HG03558 (cell line): Measurements from ENCODE around the gene HPD.

Experiments used
- ATAC-seq: cut with Tn5 transposase; IDR thresholded peaks from one replicate; pipeline ENCODE4 v1.9.1; 2021; ENCODE audit warnings: moderate number of reproducible peaks; ENCODE audit not compliant: unreplicated experiment; ENCODE audit errors: extremely low read depth

Gene HPD

DNA sequence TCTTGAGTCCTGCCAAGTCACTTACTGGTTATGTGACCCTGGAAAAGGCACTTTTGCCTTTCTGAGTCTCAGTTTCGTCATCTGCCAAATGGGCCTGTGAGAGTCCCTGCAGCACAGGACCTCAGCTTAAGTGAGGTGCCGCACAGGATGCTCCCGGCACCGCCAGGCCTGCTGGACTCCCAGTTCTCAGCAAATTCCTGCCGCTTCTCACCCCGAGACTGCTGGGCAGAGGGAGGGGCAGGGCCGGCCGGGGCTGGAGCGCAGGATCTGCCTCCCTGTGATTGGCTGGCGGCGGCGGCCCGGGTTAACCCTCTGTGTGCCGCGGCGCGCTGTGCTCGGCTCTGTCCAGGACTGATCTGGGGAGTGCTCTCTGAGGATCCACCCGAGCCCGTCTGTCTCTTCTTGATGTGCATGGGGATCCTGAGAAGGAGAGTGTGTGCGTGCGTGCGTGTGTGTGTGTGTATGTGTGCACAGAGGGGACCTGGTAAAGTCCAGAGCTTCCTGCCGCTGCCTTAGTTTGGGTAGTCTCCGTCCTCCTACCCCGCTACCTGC lies 46.3 kb downstream of the HPD start:
- ATAC-seq = no peak

DNA sequence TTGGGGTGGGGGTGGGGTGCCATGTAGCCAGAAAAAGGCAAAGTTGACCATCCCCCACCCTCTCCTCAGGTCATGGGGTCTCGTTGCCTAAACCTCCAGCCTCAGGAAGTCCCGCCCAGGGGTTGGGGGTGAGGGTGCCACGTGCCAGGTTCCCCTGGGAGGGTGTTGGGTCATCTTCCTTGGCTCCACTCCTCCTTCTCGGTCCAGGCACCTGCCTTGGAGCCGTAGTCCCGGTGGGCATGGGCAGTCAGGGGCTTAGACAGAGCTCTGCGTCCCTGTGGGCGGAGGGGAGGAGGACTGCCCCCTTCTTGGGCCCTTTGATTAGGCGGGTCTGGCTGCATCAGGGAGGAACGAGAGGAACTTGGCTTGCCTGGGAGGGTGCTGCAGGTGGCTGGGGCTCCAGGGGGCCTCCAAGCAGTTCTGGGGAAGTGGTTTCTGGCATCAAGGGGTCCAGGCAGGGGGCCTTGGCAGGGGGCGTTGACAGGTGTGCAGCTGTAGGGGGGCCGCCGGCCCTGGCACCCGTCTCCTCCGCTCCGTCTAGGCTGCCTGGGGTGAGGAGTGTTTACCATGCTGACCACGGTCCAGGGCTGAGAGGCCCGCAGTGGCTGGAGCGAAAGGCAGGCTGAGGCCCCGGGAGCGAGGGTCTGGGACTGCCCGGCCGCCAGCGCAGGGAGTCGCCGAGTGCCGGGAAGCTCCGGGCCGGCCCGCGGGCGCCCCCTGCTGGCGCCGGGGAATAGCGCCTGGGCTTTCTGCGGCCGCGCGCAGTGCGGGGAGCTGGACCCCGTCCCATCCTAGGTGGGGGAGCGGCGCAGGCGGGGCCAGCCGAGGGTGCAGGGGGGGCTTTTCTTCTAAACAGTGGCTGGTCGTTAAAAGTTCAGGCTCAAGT lies 47.0 kb downstream of the HPD start:
- no peak for ATAC-seq

DNA sequence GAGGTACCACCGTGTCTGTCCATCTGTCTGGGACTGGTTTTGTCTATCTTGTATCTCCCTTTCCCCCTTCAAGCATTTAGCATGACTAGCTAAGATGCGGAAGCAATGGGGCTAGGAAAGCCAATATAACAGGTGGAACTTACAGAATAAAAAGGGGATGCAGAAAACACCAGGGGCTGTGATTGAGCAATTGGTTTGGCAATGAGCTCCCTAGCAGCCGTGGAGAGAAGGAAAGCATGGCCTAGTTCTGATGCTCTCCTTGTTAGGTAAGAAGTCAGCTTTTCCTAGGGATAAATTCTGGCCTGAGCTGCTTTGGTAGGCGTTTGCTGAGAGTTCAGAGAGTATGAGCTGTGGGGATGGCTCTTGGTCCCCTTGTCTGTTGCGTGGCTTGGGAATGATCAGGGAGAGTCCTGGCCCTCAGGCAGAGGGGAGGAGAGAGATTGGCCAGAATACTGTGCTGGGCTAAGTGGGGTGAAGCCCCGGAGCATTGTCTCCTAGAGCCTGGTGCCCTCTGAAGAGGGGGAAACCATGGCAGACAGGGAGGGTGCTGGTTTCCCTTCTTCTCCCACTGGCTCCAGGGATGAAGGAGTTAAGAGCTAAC lies 47.7 kb downstream of the HPD start:
- no peak for ATAC-seq

DNA sequence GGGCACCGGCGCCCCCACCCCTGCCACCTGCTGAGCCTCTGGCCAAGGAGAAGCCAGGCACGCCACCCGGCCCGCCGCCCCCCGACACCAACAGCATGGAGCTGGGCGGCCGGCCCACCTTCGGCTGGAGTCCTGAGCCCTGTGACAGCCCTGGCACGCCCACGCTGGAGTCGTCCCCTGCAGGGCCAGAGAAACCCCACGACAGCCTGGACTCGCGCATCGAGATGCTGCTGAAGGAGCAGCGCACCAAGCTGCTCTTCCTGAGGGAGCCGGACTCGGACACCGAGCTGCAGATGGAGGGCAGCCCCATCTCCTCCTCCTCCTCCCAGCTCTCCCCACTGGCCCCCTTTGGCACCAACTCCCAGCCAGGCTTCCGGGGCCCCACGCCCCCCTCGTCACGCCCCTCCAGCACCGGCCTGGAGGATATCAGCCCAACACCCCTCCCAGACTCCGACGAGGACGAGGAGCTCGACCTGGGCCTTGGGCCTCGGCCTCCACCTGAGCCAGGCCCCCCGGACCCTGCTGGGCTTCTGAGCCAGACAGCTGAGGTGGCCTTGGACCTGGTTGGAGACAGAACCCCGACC lies 48.3 kb downstream of the HPD start:
- no peak for ATAC-seq

DNA sequence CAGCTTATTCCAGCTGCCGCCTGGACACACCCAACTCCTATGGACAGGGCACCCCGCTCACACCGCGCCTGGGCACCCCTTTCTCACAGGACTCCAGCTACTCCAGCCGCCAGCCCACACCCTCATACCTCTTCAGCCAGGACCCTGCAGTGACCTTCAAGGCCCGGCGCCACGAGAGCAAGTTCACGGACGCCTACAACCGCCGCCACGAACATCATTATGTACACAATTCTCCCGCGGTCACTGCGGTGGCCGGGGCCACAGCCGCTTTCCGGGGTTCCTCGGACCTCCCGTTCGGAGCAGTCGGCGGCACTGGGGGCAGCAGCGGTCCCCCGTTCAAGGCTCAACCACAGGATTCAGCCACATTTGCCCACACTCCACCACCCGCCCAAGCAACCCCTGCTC lies 48.9 kb downstream of the HPD start:
- no peak for ATAC-seq

DNA sequence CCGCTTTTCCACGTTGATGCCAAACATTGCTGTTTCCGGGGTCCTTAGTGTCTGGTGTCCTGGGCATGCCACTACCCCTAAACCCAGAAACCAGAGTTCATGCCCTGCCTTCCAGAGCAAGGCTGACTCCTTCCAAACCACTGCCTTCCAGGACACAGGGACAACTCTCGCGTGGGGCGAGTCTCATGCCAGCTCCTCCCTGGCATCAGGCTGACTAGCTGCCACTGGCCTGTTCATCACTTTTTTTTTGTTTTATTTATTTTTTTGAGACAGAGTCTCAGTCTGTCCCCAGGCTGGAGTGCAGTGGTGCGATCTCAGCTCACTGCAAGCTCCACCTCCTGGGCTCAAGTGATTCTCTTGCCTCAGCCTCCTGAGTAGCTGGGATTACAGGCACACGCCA lies 50.0 kb downstream of the HPD start:
- no peak for ATAC-seq

DNA sequence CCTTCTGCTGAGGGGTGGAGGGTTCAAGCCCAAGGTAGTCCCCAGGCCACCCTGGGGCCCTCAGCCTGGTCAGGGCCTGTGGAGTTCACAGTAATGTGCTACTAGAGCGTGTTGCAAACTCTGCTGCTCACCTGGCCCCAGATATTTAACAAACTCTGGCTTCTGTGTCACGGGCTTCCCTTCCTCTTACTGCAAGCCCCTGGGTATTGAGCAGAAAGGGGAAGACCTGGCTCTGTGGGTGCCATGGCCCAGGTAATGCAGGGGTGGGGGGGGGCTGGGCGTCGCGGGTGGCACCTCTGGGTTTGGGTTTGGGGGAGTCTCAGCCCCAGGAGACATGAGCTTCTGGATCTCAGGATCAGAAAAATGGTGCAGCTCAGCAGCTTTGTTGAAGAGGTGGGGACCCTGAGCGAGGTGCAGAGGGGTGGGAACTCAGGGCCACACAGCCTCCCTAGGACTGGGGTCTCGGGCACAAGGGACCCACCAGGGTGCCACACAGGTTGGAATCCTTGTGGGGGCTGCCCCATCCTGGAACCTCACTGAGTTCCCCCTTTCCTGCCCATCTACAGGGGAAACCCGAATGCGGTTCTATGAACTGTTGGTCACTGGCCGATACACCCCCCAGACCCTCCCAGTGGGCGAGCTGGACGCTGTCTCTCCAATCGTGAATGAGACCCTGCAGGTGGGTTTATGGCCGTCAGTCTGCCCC lies 50.9 kb downstream of the HPD start:
- ATAC-seq = no peak

DNA sequence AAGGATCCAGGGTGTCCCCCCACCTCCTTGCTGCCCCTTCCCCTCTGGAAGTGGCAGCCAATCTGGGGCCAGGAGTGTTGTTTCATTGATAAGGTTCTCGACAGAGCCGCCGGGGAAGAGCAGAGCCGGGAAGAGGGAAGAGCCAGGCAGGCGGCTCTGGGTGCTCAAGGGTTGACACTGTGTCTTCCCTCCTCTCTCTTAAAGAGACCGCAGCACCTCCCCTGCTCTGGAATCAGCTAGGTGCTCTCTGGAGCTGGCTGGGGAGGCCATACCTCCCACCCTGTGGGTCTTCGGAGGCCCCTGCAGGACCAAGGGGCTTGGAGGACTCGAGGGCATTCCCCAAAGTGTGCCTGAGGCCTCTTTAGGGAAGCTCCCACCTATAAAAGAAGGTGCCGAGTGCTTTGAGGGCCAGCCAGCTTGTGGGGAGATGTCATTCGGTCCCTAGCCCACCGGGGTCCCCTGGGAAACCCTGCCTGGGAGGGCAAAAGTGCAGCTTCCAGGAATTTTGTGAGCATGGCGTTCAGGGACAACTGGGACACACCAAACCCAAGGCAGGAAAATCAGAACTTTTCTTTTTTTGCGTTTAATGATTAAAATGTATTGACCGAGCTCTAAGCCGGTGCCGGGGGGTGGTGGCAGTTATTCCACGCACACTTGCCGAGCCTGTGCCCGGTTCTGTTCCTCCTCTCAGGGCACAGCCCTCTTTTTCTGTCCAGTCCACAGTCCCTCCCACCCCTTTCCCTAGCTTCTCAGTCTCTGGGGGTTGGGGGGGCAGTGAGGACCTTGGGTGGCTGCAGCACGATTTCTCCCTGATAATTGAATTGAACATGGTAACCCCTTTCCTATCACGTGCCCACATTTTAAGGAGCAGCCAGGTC lies 51.9 kb downstream of the HPD start:
- ATAC-seq = no peak

DNA sequence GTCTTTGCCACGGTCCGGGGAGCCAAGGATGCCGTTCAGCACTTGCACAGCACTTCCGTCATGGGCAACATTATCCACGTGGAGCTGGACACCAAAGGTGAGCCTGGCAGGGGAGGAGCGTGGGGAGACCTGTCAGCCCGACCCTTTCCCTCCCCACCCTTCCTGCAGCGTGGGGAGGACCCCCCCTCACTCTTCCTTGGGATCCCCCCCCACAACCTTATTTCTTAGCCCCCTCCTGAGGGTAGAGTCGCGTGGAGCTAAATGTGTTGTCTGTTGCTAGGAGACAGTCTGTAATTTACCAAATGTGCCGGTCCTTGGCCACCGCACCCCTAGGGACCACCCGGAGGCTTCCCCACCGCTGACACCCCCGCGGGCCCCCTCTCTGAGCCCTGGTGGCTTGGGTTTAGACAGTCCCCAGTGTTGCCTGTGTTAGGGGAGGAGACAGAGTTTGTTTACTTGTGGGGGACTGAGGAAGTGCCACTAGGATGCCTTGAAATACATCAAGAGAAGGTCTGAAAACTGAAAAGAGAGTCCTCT lies 52.6 kb downstream of the HPD start:
- no peak for ATAC-seq

DNA sequence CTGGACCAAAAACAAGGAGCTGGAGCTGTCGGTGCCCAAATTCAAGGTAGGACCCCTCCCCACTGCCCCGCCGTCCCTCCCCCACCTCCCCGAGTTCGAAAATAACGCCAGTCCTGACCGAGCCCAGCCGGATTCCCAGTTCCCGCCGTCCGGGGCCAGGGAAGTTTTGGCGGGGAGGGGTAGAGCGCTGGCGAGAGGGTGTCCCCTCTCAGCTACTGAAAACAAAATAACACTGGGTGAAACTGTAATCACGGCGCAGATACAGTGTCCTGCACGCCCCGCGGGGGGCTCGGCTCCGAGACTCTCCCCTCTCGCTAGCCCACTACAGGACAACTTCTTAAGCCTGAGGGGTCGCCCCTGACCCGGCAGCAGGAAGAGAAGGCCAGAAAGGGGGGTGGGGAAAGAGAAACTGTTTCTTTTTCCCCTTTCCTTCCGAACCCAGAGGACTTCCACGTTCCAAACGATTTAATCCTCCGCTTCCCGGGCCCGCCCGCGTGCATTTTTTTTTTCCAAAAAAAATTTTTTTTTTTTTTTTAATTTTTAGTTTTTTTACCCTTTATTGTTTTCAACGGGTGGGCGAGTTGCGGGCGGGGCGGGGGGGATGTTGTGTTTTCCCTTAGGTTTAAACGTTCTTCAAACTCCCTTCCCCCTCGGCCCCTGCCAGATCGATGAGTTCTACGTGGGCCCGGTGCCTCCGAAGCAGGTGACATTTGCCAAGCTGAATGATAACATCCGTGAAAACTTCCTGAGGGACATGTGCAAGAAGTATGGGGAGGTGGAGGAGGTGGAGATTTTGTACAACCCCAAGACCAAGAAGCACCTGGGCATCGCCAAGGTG lies 53.3 kb downstream of the HPD start:
- no peak for ATAC-seq

DNA sequence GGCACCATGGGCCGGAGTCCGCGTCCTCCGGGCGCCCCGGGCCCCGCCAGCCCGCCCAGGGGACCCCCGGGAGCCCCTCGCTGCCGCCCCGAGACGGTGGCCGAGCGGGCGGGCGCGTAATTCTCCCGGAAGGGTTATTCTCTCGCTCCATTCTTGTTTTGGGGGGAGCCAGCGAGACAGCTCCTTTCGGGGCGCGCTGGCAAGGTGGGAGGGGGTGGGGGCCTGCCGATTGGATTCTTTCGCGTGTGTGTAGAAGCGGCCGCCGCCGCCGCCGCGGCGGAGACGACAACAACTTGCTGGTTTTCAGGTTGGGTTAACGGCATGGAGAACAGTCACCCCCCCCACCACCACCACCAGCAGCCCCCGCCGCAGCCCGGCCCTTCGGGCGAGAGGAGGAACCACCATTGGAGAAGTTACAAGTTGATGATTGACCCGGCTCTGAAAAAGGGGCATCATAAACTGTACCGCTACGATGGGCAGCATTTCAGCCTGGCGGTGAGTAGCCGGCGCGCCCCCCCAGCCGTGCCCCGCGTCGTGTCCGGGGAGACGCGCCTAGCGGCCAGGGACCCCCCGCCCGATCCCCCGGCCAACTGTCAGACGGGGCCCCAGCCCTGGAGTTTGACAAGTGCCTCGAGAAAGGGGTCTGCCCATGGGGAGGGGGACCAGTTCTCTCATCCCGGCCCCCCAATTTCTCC lies 54.1 kb downstream of the HPD start:
- no peak for ATAC-seq

DNA sequence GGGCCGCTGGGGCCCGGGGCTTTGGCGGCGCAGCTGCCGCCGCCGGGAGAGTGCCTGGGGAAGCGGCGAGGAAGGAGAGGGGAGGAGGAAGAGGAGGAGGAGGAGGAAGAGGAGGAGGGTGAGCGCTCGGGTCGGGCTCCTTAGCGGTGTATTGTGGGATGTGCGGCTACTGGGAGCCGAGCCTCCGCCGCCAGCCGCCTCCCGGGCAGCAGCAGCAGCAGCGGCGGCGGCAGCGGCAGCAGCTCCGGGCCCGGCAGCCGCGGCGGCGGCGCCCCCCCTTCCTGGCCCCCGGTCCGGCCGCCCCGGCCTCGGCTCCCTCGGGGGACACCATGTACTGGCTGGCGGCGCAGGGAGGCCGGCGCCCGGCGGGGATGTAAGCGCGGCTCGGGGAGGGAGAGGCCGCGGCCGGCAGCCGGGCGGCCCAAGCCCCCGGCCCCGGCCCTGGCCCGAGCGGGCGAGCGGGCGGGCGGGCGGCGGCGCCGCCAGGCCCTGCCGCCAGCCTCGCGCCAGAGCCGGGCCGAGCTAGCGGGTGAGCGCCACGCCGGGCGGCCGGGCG lies 54.7 kb downstream of the HPD start, which contains the start of gene SETD1B:
Gene SETD1B, plus strand, starts transcription at position 149 of the 556 bp plus-strand sequence. CDS start 729 bp downstream, outside the sequence.
- no peak for ATAC-seq

DNA sequence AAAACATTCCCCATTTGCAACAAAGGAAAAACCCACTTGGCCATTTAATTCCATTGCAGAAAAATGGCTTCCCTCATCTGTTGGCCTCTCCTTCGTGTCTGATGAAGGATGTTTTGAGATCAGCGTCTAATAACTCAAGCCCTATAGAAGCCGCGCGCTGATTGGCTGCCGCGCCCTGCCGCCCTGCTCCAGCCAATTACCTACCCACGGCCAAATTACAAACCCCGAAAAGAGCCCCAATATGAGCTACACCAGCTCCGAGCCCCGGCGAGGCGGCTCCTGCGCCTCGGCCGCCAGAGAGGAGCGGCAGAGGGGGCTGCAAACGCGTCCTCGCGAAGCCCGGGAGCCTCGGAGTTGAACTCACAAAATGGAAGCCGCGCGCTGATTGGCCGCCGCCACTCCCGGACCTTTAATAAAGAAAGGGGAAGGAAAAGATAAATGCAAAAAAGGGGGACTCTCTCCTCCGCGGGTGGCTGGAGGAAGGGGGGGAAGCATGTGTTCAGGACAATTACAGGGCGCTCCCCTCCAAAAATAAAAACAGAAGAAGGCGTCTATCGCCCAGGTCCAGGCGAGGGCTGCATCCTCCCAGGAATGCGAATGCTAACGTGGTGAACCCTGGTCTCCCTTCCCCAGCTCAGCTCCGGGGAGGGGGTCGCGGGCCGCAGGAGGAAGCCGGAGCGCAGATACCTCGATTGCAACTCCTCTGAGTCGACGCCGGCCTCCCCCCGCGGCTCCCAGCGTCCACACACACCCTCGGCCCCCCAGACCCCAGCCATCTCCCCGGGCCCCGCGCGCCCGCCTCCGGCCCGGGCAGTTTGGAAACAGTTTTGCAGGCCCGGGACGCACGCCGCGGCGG lies 55.6 kb downstream of the HPD start:
- no peak for ATAC-seq

DNA sequence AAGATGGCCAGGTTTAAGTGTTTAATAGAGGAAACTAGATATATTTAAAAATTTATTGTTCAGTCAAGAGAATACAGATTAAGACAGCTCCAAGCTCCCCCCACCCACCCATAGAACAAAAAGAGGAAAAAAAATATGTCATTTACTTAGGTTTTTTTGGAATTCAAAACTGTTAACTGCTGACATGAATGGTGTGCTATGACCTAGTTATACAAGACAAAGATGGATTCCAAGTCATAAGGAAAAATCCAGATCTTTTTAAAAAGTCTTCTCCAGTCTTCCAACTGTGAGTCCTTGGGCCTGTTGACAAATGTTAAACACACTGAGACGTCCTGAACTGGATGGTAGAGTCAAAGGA lies 56.2 kb downstream of the HPD start:
- no peak for ATAC-seq

DNA sequence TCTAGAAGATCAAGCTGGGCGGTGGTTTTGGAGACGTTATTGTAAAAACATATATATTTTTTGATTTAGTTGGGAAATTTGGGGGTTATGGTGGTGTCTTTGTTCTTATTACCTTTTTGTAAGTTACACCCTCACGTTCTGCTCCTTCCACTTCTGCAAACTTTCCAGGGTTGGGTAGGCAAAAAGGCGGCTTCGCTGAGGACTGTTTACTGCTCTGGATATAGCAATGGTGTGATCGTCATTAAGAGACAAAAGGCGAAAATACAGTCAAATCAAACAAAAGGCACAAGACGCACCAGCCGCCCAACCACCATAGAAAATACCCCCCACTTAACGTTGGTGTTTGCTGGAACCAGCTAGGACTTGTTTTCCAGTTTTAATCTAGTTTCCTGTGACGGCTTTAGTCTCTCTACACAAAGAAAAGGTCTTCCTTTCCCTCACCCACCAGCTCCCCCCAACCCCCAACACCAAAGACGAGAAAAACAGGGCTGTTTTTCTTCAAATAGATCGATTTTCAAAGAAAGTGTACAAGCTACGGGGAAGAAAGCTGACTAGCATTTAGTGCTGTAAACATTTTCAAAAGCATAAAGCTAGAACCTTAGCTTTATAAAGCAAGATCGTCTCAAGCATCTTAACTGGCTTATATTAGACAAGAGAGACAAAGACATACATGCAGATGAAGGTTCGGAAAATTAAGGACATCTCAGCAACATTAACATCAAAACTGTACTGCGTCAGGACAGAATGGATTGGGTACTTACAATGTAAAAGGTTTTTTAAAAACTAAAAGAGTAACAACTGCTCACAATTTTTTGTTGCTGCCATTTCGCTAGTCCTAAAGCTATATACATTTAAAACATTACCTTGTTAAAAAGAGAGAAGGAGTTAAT lies 56.8 kb downstream of the HPD start:
- no peak for ATAC-seq
